GM20000 (cell line): ENCODE measurements around the gene FEV.

Source experiments
- DNase-seq: peaks from one replicate; pipeline ENCODE4 v3.0.0; 2012; ENCODE audit warnings: low spot score
- CTCF ChIP-seq: IDR thresholded peaks from 2 replicates; pipeline ENCODE4 v1.5.1; 2012; ENCODE audit warnings: mild to moderate bottlenecking, control low read depth; ENCODE audit errors: extremely low read depth, missing control alignments

Gene FEV

GRCh38 chr2:219001577-219002394 is 16.8 kb upstream of the FEV start:
- DNase-seq = peak; percentile 70
- TF ChIP-seq CTCF = no peak

GRCh38 chr2:219001100-219001576 is 16.2 kb upstream of the FEV start:
- peak; percentile 23 for DNase-seq
- no peak for TF ChIP-seq CTCF

- peak; percentile 39 for DNase-seq
- TF ChIP-seq CTCF = no peak
Observed at GRCh38 chr2:219000569-219000960, 15.6 kb upstream of the FEV start.

GRCh38 chr2:218999881-219000568 is 15.0 kb upstream of the FEV start:
- DNase-seq = peak; percentile 29
- no peak for TF ChIP-seq CTCF

- TF ChIP-seq CTCF = no peak
- DNase-seq = peak; percentile 29
Observed at GRCh38 chr2:218999021-218999880, 14.3 kb upstream of the FEV start.

- no peak for TF ChIP-seq CTCF
- no peak for DNase-seq
Observed at GRCh38 chr2:218998414-218999002, 13.5 kb upstream of the FEV start.
